ENCODE measurements around the gene RPAIN.

RPAIN gene, protein sequence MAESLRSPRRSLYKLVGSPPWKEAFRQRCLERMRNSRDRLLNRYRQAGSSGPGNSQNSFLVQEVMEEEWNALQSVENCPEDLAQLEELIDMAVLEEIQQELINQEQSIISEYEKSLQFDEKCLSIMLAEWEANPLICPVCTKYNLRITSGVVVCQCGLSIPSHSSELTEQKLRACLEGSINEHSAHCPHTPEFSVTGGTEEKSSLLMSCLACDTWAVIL

DNA sequence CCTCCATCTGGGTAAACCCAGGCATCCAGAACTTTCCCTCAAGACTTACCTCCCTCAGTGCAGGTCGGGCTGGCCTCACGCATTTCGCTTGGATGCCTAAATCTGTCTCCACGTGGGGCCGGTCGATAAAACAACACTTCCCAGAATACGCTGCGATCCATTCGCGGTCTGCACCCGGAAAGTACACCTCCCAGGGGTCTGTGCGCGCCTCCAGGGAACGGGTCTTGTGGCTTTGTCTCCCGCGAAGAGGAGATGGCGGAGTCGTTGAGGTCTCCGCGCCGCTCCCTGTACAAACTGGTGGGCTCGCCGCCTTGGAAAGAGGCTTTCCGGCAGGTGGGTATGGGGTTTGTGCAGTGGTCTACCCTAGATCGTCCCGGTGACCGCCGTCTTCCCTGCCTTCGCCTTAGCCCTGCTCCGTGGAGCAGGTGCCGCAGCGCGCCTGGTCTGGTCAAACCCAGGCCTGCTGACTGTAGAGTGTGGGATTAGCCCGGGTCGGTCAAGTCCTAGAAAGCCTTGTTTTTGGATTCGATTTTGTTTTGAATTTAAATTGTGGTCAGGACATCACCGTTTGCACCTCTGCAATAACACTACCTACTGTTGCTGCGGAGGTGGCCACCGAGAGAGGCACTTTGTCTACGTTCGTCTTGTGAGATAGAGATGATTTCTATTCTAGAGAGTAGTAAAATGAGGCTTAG is at the start of gene RPAIN:
Gene RPAIN (plus strand): TSS at position 224 of the 695 bp plus-strand sequence. CDS start 29 bp downstream, at position 253.
- peak; percentile 89 for DNase-seq

DNA sequence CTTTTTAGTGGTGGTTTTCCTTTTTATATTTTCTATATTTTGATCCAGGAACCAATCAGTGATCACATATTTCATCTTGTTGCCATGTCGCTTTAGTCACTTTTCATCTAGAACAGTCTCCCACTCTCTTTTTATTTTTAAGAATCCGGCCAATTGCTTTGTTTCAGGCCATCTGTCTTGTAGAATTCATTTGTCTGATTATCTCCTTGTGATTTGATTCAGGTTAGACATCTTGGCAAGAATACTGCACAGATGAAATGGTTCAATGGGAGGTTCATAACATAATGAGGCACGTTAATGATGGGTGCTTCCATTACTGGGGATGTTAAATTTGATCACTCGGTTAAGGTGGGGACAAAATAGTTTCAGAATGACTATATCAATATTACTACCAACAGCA is 49.6 kb upstream of the RPAIN start:
- DNase-seq, result no peak

DNA sequence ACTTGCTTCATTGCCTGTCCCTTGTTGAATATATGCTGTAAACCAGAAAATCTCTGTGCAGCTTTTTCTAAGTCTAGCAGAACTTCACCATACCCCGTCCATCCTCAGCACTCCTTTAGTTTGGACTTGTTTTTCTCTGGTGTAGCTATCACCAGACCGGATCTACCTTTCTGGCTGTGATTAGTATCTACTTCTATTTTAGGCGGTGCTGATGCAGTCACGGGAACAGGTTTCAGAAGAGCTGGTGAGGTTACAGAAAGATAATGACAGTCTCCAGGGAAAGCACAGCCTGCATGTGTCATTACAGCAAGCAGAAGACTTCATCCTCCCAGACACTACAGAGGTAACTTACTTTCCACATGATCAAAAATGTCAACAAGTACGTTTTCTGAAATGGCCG is 46.9 kb upstream of the RPAIN start:
- DNase-seq, result no peak

DNA sequence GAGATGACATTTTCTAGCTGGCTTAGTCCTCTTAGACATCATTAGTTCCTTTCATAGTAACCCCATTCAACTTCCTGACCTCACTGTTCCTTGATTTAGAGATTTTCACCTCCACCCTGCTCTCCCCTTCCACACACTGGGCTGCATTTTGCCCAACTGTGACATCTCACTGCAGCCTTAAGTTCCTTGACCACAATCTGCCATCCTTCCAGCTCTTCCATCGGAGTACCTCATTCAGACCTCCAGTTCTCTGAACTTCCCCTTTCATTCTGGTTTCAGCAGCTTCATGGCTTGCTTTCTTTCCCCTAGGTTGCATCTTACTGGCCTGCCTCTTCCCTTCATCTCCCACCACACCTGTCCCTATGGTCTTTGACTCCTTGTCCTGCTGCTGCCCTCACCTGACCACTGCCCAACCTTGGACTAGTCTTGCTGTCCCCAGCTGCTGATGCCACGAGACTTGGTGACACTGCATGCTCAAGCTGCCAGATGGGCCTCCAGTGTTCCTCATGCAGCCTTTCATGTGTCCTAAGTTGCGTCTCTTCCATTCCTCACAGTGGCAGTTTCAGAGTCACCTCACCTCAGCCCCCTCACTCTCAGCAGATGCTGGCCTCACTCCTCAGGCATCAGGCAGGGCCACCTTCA is 41.3 kb upstream of the RPAIN start:
- DNase-seq, result no peak

DNA sequence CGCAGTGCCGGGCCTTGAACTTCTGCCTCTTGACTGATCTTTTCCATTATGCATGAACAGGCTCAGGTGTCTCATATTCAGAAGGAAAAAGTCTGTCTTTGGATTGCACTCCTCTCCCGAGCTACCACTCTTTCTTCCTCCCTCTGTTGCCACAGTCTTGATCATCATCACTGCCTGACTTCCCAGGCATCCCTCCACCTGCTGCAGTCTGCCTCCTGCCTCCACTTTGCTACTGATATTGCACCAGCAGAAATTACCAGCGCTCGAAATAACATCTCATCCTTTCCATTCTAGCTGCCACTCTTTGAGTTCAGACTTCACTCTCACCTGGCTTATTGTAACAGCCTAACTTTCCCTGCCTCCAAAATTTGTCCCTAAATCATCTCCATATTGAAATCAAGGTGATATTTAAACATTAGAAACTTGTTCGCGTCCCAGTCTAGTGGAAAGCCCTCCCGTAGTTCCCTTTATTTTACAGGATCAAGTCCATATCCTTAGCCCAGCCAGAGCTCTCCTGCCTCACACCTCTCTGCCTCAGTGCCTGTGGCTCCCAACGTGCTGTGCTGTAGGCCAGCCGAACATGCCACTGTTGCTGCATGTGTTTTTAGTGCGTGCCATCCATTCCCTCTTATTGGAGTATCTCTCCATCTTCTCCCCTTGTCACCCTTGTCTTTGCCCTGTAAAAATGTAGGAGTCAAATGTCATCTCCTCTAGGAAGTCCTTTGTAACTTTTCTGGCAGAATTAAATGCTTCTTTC is 40.5 kb upstream of the RPAIN start:
- no peak for DNase-seq

DNA sequence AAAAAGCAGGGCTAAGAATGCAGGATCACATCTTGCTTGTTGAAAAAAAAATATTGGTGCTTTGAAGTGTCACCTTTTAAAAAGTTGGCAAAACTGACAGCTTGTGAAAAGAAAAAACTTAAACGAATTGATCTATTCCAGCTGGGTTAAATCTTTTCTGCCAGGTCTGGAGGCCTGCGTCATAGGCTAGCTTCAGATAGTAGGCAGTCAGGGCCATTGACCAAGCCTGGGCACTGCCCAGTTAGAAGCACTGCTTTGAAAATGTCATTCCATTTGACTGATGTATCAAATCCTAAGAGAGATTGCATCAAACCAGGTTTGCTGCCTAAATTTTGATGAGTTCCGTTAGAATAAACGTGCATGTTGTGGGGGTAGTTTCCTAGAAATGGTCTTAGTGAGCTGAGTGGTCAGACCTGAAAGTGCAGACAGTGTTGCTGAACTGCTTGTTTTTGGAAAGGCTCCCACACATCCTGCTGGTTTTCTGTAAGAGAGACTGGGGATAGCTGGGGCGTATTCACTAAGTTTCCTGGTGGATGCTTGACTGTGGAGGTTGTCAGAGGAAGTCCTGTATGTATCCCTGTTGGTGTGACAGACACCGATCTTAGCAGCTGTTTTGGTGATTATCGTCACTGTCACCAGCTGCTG is 39.4 kb upstream of the RPAIN start:
- no peak for DNase-seq

DNA sequence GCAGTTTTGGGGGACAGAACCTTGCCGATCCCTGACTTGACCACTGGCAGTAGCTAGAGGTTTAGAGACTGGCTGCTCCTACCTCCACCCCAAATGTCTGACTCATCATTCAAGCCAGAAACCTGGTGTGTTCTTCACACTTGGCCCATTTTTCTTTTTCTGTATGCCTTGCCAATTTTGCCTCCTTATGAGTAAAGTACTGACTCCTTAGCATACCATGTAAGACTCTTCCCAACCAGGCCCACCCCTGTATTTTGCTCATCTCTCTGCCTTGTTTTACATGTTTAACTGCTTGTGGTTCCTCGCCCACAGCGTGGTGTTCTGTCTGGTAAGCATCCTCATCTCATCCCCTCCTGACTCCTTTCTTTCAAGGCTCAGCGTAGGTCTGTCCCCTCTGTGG is 38.4 kb upstream of the RPAIN start:
- no peak for DNase-seq

DNA sequence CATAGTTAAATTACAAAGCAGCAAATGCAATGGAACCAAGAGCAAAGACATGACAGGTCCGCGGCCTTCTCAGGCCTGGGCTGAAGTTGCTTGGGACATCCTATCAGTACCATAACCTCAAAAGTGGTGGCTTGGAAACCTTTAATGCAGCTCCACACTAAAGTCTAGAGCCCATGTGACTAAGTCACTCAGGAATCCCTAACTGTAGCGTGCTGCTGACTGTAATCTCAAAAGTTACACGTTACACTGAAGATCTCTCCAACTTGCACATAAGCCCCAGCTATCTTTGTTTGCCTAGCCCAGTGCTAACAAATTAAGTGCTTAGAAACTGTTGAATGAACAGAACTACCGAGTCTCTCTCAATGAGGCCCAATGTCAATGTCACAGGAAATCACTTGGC is 28.3 kb upstream of the RPAIN start:
- DNase-seq, result no peak

DNA sequence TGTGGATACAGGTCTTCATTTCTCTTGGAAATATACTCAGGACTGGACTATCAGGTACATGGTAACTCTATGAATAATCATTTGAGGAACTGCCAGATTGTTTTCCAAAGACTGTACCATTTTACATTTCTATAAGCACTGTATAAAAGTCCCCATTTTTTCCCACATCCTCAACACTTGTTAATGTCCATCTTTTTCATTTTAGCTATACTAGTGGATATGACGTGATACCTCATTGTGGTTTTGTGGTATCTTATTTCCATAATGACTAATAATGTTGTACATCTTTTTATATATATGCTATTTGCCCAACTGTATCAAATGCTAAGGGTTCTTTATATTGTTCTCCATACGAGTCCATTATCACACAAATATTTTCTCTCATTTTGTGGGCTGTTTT is 23.4 kb upstream of the RPAIN start:
- no peak for DNase-seq

DNA sequence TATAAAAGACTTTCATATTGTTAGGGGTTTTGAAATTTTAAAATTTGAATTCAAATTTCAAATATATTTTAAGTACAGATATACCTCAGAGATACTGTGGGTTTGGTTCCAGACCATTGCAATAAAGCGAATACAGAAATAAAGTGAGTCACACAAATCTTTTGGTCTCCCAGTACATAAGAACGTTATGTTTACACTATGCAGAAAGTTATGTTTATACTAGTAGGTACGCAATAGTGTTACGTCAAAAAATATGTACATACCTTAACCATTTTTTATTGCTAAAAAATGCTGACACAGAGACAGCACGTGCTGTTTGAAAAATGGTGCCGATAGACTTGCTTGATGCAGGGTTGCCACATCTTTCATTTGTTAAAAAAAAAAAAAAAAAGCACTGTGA is 20.2 kb upstream of the RPAIN start:
- DNase-seq, result no peak

DNA sequence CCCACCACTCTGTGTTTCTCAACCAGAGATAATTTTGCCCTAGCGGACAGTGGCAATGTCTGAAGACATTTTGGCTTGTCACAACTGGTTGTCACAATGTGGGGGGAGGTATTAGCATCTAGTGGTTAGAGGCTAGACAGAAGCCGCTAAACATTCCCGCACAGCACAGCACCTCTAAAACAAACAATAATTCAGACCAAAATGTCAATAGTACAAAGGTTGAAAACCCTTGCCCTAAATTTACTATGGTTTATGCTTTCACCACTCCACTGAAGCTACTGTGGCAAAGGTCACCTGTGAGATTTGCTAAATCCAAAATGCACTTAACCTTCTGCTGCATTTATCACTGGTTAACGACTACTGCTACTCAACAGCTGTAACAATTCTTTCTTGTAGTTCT is 14.6 kb upstream of the RPAIN start:
- DNase-seq, result no peak

DNA sequence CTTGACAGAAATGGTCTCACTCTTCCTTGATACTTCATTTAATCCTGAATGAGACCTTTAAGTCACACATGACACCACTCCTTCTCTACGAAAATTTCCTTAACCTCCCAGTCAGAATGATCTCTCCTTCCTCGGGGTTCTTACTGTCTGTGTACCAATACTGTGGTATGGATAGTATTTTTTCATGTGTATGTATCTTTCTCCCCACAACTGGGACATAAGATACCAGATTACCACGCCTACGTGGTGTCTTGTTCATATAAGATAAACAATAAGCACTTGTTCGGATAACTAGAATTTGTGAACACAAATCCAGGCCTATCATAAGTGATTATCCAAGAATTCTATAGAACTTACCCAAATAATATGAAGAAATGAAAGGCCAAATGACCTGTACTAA is 11.8 kb upstream of the RPAIN start:
- no peak for DNase-seq

DNA sequence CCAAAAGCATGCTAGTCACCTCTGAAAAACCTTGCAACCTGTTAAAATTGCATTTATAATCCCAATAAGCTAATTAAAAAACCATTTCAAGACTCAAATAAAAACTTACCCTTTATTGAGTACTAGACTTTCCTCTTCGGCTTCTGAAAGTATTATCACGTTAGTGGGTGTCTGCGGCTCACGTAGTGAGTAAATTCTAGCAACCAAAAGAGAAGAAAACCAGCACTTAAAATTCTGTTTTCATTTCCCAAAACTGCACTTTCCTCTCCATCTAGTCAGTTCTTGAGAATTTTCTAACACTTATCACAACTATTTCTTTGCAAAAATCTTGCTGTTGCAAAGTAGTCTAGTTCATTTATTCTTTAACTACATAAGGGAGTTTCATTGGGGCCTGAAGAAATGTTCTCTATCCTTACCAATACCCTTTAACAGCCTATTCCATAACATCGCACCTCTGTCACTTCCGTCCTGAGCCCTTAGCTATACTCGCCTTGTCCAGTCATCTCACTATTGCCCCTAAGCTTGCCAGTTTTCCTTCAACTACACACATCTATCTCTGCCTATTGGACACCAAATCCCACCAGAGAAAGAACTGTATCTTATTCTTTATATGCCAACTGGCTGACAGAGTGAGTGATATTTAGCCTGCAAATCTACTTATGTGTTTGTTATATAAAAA is 9.2 kb upstream of the RPAIN start:
- DNase-seq, result no peak

DNA sequence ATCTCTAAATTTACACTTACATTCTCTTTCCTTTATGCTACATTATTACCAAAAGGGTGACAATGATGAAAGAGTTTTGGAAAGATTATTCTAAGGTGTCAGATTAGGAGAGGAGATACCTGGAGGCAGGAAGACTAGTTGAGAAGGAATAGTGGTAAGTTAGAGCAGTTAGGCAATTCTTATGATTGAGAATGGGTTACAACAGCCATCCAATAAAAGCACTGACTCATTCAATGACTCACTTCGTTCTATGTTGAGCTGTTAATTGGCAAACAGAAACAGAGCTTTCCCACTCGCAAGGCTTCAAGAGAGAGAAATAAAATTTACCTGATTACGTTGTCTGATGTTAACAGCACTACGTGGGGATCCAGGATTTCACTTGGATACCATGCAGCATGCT is 6.3 kb upstream of the RPAIN start:
- no peak for DNase-seq

DNA sequence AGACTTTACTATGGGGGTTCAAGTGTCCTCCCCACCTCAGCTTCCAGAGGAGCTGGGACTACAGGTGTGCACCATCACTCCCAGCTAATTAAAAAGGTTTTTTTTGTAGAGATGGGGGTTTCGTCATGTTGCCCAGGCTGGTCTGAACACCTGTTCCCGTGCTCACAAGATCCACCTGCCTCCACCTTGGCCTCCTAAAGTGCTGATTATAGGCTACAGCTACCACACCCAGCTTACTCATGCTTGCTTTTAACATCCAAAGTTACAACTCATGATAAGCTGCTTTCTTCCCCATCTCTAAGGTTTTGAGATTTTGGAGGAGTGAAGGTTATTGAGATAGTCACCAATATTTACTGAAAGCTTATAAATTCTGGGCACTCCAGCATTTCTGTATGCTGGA is 3.1 kb upstream of the RPAIN start:
- no peak for DNase-seq

DNA sequence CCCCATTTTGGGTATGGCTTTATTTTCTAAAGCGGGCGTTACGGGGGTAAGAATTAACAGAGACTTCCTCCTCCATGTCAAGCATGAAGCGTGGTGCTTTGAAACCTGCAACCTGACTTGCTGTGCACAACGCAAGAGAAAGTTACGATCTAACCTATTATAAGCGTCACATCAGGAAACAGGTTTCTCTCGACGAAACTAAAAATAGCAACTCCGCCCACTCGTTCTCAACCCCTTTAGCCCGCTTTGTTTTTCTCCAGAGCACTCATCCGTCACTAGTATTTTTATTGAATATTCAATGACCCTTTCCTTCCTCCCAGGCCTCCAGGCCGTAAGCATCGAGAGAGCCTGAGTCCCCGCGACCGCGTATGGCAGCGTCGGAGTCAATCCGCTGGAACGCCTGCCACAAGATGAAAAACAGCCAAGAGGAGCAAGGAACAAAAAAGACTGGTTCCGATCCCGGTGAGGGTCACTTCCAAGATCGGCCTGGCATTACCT is 1.1 kb upstream of the RPAIN start:
- peak; percentile 73 for DNase-seq

DNA sequence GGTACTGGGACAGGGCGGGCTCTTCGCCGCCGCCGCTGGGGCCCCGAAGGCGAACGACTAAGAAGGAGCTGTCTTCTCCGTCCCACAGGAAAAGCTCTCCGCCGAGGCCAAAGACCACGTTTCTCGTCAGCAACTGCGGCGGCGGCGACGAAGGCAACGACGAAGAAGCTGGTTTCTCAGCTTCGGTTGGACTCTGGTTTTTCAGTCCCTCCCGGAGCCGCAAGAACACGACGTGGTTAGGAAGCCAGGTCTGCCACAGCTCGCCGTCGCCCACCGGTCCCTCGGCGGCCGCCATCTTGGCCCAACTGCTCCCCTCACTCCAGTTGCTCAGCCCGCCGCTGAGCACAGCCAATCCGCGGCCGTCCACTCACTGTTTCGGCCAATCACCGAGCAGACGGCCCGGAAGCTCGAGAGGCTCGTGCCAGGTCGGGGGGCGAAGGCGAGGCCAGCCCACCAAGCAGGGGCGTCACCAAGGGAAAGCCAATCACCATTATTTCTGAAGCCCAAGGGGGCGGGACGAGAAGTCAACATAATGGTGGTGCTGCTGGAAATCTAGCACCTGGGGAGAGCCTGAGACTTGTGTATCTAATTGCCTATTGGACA is 525 bp upstream of the RPAIN start, which contains the start of gene NUP88:
Gene NUP88 (minus strand): TSS at position 307 of the 603 bp plus-strand sequence. CDS start 12 bp downstream, at position 295.
- peak; percentile 96 for DNase-seq

DNA sequence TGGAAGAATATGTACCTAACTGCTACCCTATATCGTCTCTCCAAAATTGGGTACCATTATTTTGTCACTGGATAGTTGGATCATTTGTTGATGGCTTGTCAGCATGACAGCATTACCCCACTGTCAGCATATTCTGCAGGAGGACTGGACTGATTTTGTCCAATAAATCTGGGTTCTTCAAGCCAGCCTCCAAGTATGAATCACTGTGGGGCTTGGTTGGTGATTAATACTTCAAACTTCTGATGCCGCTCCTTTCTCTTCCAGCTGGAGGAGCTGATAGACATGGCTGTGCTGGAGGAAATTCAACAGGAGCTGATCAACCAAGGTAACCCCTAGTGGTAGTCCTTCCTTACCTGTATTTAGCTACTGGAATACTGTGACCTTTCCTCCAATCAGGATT is 2.5 kb downstream of the RPAIN start:
- DNase-seq, result no peak

DNA sequence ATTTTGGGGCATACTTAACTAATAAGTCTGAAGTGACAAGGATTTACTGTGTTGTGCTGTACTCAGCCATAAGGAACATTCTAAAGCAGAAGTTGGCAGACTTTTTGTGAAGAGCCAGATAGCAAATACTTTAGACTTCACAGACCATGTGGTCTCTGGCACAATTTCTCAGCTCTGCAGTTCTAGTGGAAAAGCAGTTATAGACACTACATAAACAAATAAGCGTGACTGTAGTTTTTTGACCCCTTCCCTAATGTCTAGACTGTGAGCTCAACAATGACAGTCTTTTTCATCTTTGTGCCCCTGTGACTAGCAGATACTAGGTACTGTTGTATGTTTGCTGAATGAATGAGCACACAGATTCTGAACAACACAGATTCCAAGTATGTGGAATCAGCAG is 4.9 kb downstream of the RPAIN start:
- no peak for DNase-seq

DNA sequence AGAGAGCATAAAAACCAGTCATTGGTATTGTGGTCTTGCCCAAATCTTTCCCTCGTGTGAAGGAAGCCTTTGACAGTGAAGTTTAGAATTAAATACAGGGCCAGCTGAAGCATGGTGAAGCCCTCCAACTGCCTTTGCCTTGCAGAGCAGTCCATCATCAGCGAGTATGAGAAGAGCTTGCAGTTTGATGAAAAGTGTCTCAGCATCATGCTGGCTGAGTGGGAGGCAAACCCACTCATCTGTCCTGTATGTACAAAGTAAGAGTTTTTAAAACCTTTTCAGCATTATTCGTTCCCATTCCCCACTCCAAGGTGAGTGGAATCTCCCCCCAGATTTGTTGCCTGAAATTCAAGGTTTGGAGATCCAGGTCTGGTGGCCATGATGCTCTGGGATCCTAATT is 5.8 kb downstream of the RPAIN start:
- DNase-seq, result no peak

DNA sequence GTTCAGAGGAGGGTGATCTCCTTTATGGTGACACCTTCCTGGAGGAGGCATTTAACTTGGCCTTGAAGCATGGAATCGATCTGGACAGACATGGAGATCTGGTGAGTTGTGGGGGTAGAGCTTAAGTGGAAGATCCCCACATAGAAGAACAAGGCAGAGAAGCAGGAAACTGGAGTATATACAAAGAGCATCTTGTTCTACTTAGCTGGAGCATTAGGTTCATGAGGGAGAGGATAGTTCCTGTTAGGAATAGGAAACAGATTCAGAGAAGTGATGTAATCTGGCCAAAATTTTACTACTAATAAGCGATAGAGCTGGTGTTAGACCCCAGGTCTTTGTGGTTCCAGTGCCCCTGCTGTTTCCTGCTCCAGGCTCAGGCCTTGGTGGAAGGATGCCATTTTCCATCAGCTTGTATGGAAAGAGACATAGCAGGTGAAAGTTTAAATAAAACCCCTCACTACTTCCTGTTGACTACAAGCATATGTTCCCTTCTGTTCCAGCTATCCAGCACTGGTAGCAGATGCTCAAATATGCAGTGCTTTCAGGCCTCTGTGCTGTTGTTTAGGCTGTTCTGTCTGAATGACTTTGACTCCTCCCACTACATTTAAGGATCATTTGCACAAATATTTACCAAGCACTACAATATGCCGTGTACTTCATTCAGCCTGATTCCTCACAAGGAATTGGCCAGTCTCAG is 9.4 kb downstream of the RPAIN start:
- no peak for DNase-seq
